Heart left ventricle (tissue), 13 donors: ENCODE data around the gene CAMTA1.

Experiments
- POLR2A ChIP-seq, 2 donors: fragments of 450-650 bp; IDR thresholded peaks; one replicate each; pipeline ENCODE4 v1.6.1; 2017; ENCODE audit warnings: antibody characterized with exemption in 2 of 2, mild to moderate bottlenecking in 2 of 2, moderate library complexity in 2 of 2
- TF ChIP-seq, protein P1 (sequence below), 12 donors: fragments of 200-600 bp; sonication (generic) in 4 of 12; IDR thresholded peaks; one replicate each; pipeline versions ENCODE4 v1.5.0 to v1.8.0; 2018 to 2022; ENCODE audit warnings: antibody characterized with exemption in 12 of 12, mild to moderate bottlenecking in 5 of 12
- donor health status: ischemic (EF 13 %, LVEDD 7.1; RV severe dilation, severe dysfunction).
- donor health status: DM: no; HTN: yes; CAD: no.
- donor health status: DM: no; HTN: no; CAD: no.
- donor health status: ischemic (EF 25% LVEDD 6.9; RV normal size, moderate dysfunction).
- donor health status: ischemic (EF 25% LVEDD 5.7; RV mildly dilated, moderate dysfunction).
- donor health status: ischemic (EF 35%, LVEDD 5.7; RV mildly dilated, moderate dysfunction).
- donor health status: nonischemic (EF 11% LVEDD 7.7; RV severe dilation, severe dysfunction).
- donor health status: DM: yes; HTN: yes; CAD: no.
- donor health status: PGD.
- donor health status: ischemic (EF 29% LVEDD 5.4; RV normal size, mild dysfunction).
- donor health status: nonischemic (EF 23%, LVEDD 6.1; RV moderate dilation, normal function).

DNA sequence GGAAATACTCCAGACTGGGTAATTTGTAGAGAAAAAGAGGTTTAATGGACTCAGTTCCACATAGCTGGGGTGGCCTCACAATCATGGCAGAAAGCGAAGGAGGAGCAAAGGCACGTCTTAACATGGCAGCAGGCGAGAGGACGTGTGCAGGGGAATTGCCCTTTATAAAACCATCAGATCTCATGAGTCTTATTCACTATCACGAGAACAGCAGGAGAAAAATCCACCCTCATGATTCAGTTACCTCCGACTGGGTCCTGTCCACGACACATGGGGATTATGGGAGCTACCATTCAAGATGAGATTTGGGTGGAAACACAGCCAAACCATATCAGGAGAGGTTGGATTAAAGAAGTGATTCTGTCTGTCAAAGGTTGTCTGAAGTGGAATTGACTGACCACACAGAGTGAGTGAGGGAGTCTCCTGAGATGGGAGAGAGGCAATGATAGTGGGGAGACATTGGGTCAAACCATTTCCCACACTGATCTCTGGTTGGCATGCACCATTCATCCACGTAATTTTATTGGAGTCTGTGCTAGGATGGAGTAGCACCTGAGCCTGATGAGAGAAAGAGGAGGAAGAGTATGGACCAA lies 927.6 kb downstream of the CAMTA1 start:
- TF ChIP-seq POLR2A (IDR thresholded peaks at IDR 0.05): no peak
- TF ChIP-seq, protein P1, sequence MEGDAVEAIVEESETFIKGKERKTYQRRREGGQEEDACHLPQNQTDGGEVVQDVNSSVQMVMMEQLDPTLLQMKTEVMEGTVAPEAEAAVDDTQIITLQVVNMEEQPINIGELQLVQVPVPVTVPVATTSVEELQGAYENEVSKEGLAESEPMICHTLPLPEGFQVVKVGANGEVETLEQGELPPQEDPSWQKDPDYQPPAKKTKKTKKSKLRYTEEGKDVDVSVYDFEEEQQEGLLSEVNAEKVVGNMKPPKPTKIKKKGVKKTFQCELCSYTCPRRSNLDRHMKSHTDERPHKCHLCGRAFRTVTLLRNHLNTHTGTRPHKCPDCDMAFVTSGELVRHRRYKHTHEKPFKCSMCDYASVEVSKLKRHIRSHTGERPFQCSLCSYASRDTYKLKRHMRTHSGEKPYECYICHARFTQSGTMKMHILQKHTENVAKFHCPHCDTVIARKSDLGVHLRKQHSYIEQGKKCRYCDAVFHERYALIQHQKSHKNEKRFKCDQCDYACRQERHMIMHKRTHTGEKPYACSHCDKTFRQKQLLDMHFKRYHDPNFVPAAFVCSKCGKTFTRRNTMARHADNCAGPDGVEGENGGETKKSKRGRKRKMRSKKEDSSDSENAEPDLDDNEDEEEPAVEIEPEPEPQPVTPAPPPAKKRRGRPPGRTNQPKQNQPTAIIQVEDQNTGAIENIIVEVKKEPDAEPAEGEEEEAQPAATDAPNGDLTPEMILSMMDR (IDR thresholded peaks at IDR 0.05): no peak
